Head of caudate nucleus (tissue), 42 donors: ENCODE measurements around the gene SSC4D.
"Not testable (repeated sequence)": the region's sequence is repeated elsewhere in the genome, so short reads cannot be mapped to it uniquely, and the experiment has no call there.

Source experiments
- DNase-seq, 42 donors: peaks; one replicate each; pipeline versions ENCODE4 v3.0.0 to v3.0.0-alpha.2; 2020 to 2021; ENCODE audit warnings: mixed read lengths in 7 of 42
- intact Hi-C: fragments of 100-400 bp; cut with DNase I; formaldehyde crosslinking; loops from one replicate; pipeline ENCODE4 v1.15.0; 2022

The SSC4D gene

GRCh38 chr7:76409537-76409936 is at the start of gene SSC4D:
TSS of gene SSC4D (minus strand) at chr7:76409697. CDS start at chr7:76404439, 5,258 bp downstream.
- DNase-seq = no peak
- intact Hi-C loops = no loop called here

- intact Hi-C loops = not testable (repeated sequence)
Observed at GRCh38 chr7:76458504-76458903, 49.0 kb upstream of the SSC4D start.

GRCh38 chr7:76457017-76457416 is 47.5 kb upstream of the SSC4D start:
- intact Hi-C loops, DNase-seq: not testable (repeated sequence)

More at GRCh38 chr7:76458504-76458903, 49.0 kb upstream of the SSC4D start:
- DNase-seq = not testable (repeated sequence)

- intact Hi-C loops = not testable (repeated sequence)
- peak in 13 of 42 donors; percentile 12 to 69 (median 29) for DNase-seq
Observed at GRCh38 chr7:76445577-76446008, 36.1 kb upstream of the SSC4D start.

- intact Hi-C loops = not testable (repeated sequence)
- DNase-seq = peak in 1 of 42 donors; percentile 4
Observed at GRCh38 chr7:76443846-76444245, 34.3 kb upstream of the SSC4D start.

- intact Hi-C loops = not testable (repeated sequence)
- peak in 1 of 42 donors; percentile 7 for DNase-seq
Observed at GRCh38 chr7:76442664-76443446, 33.4 kb upstream of the SSC4D start.

GRCh38 chr7:76441792-76442191 is 32.3 kb upstream of the SSC4D start:
- DNase-seq, intact Hi-C loops: not testable (repeated sequence)

- intact Hi-C loops, DNase-seq: not testable (repeated sequence)
Observed at GRCh38 chr7:76440404-76440803, 30.9 kb upstream of the SSC4D start.

- DNase-seq, intact Hi-C loops: not testable (repeated sequence)
Observed at GRCh38 chr7:76439120-76439888, 29.8 kb upstream of the SSC4D start.

GRCh38 chr7:76437873-76438272 is 28.4 kb upstream of the SSC4D start:
- peak; percentile 33 to 89 (median 74) for DNase-seq
- intact Hi-C loops = not testable (repeated sequence)

- DNase-seq = peak in 1 of 42 donors; percentile 6
- intact Hi-C loops = no loop called here
Observed at GRCh38 chr7:76430836-76431235, 21.3 kb upstream of the SSC4D start.

- DNase-seq = peak in 1 of 42 donors; percentile 9
- intact Hi-C loops = no loop called here
Observed at GRCh38 chr7:76430211-76430610, 20.7 kb upstream of the SSC4D start.

- peak in 19 of 42 donors; percentile 3 to 45 (median 18) for DNase-seq
- intact Hi-C loops = no loop called here
Observed at GRCh38 chr7:76428868-76429805, 19.6 kb upstream of the SSC4D start.

GRCh38 chr7:76428149-76428823 is 18.8 kb upstream of the SSC4D start:
- DNase-seq = no peak
- intact Hi-C loops = no loop called here

- DNase-seq = no peak
- intact Hi-C loops = no loop called here
Observed at GRCh38 chr7:76427635-76428034, 18.1 kb upstream of the SSC4D start.

GRCh38 chr7:76426246-76426645 is 16.7 kb upstream of the SSC4D start:
- peak in 2 of 42 donors; percentile 0 to 16 for DNase-seq
- intact Hi-C loops = no loop called here

- DNase-seq, intact Hi-C loops: not testable (repeated sequence)
Observed at GRCh38 chr7:76425558-76425957, 16.1 kb upstream of the SSC4D start.

- no peak for DNase-seq
- intact Hi-C loops = no loop called here
Observed at GRCh38 chr7:76425156-76425555, 15.7 kb upstream of the SSC4D start.
